NB4 (cell line): ENCODE results near the gene ZNF749.

Experiments
- CTCF ChIP-seq: IDR thresholded peaks from one replicate; pipeline ENCODE4 v1.5.1; 2012; ENCODE audit warnings: low read depth, low read length
- MAX ChIP-seq: IDR thresholded peaks from 2 replicates; pipeline ENCODE4 v1.6.1; 2011; ENCODE audit warnings: low read depth, low read length
- POLR2A ChIP-seq: IDR thresholded peaks from 2 replicates; pipeline ENCODE4 v1.6.1; 2011; ENCODE audit warnings: mild to moderate bottlenecking; ENCODE audit not compliant: insufficient read length; ENCODE audit errors: extremely low read depth

- TF ChIP-seq CTCF (no peak), POLR2A (peak; percentile 37), MAX (peak; percentile 49; the same call in 1 of the 2 replicates)
Measured at GRCh38 chr19:57389730-57390598, 45.2 kb upstream of the ZNF749 start, which contains the start of gene ZNF548.
